ENCODE data around the gene ACAP2. TPM values are rescaled to one million over a fixed set of nuclear protein-coding genes. Genes with fewer than 3 reads are reported as not detected.
A peak's percentile ranks its signal among the peaks of the same experiment; 100 is the strongest.

ACAP2 gene
- total RNA-seq, 1 donor from 2014 or later: 46.0 TPM

GRCh38 chr3:195468841-195469240 is 26.0 kb upstream of the ACAP2 start:
- FAIRE-seq: no peak
- H3K27ac Mint-ChIP-seq (ENCODE audit: unreplicated experiment): no peak overlapping the region

GRCh38 chr3:195468391-195468776 is 25.6 kb upstream of the ACAP2 start:
- Histone ChIP-seq H3K9me3 (ENCODE audit: insufficient read depth, low read depth, low read length) (peaks cover 4% of the 10 kb centered on the region), H3K9ac (ENCODE audit: low read length) (peak overlapping the region; percentile 6), H3K4me2 (ENCODE audit: low read length) (peak overlapping the region; percentile 8), H4K20me1 (ENCODE audit: insufficient read depth, low read length) (no peaks in the 10 kb centered on the region), H3K4me3 (ENCODE audit: insufficient read depth, low read depth, low read length) (no peak overlapping the region), H3K36me3 (ENCODE audit: insufficient read depth, low read length) (no peaks in the 10 kb centered on the region), H3K27me3 (ENCODE audit: insufficient read depth, low read length) (no peaks in the 10 kb centered on the region), H3K27ac (ENCODE audit: low read depth, low read length) (peak overlapping the region; percentile 11), H2AFZ (ENCODE audit: low read depth, low read length) (no peak overlapping the region), H3K79me2 (ENCODE audit: insufficient read depth, low read length) (no peaks in the 10 kb centered on the region), H3K4me1 (ENCODE audit: insufficient read depth, low read length) (peaks cover 6% of the 10 kb centered on the region)
- Mint-ChIP-seq H3K9me3 (ENCODE audit: unreplicated experiment) (peaks cover 2% of the 10 kb centered on the region), H3K4me3 (ENCODE audit: unreplicated experiment) (no peak overlapping the region), H3K36me3 (ENCODE audit: low read depth, unreplicated experiment) (no peaks in the 10 kb centered on the region), H3K27me3 (ENCODE audit: low read depth, unreplicated experiment) (no peaks in the 10 kb centered on the region), H3K4me1 (ENCODE audit: low read depth, unreplicated experiment) (peaks cover 18% of the 10 kb centered on the region), H3K27ac (ENCODE audit: unreplicated experiment) (peak overlapping the region; percentile 44)
- DNase-seq (ENCODE audit: low read depth) (no peak), FAIRE-seq (no peak)
- TF ChIP-seq EZH2 (IDR thresholded peaks at IDR 0.05; ENCODE audit: insufficient read depth, low read length): no peak
- TF ChIP-seq, protein P1, sequence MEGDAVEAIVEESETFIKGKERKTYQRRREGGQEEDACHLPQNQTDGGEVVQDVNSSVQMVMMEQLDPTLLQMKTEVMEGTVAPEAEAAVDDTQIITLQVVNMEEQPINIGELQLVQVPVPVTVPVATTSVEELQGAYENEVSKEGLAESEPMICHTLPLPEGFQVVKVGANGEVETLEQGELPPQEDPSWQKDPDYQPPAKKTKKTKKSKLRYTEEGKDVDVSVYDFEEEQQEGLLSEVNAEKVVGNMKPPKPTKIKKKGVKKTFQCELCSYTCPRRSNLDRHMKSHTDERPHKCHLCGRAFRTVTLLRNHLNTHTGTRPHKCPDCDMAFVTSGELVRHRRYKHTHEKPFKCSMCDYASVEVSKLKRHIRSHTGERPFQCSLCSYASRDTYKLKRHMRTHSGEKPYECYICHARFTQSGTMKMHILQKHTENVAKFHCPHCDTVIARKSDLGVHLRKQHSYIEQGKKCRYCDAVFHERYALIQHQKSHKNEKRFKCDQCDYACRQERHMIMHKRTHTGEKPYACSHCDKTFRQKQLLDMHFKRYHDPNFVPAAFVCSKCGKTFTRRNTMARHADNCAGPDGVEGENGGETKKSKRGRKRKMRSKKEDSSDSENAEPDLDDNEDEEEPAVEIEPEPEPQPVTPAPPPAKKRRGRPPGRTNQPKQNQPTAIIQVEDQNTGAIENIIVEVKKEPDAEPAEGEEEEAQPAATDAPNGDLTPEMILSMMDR (IDR thresholded peaks at IDR 0.05; ENCODE audit: insufficient read depth, low read depth, low read length): no peak

More at GRCh38 chr3:195468841-195469240, 26.0 kb upstream of the ACAP2 start:
- Histone ChIP-seq H3K9ac (ENCODE audit: low read length) (no peak overlapping the region), H3K27me3 (ENCODE audit: insufficient read depth, low read length) (no peaks in the 10 kb centered on the region), H3K4me1 (ENCODE audit: insufficient read depth, low read length) (peaks cover 6% of the 10 kb centered on the region), H4K20me1 (ENCODE audit: insufficient read depth, low read length) (no peaks in the 10 kb centered on the region), H3K9me3 (ENCODE audit: insufficient read depth, low read depth, low read length) (peaks cover 4% of the 10 kb centered on the region), H3K36me3 (ENCODE audit: insufficient read depth, low read length) (no peaks in the 10 kb centered on the region), H3K79me2 (ENCODE audit: insufficient read depth, low read length) (no peaks in the 10 kb centered on the region), H2AFZ (ENCODE audit: low read depth, low read length) (no peak overlapping the region), H3K4me3 (ENCODE audit: insufficient read depth, low read depth, low read length) (no peak overlapping the region), H3K4me2 (ENCODE audit: low read length) (no peak overlapping the region), H3K27ac (ENCODE audit: low read depth, low read length) (no peak overlapping the region)
- DNase-seq (ENCODE audit: low read depth): no peak
- Mint-ChIP-seq H3K27me3 (ENCODE audit: low read depth, unreplicated experiment) (no peaks in the 10 kb centered on the region), H3K4me1 (ENCODE audit: low read depth, unreplicated experiment) (peaks cover 18% of the 10 kb centered on the region), H3K4me3 (ENCODE audit: unreplicated experiment) (no peak overlapping the region), H3K36me3 (ENCODE audit: low read depth, unreplicated experiment) (no peaks in the 10 kb centered on the region), H3K9me3 (ENCODE audit: unreplicated experiment) (peaks cover 2% of the 10 kb centered on the region)
- no peak for TF ChIP-seq EZH2 (IDR thresholded peaks at IDR 0.05; ENCODE audit: insufficient read depth, low read length)
- TF ChIP-seq, protein P1 (IDR thresholded peaks at IDR 0.05; ENCODE audit: insufficient read depth, low read depth, low read length): no peak

DNA sequence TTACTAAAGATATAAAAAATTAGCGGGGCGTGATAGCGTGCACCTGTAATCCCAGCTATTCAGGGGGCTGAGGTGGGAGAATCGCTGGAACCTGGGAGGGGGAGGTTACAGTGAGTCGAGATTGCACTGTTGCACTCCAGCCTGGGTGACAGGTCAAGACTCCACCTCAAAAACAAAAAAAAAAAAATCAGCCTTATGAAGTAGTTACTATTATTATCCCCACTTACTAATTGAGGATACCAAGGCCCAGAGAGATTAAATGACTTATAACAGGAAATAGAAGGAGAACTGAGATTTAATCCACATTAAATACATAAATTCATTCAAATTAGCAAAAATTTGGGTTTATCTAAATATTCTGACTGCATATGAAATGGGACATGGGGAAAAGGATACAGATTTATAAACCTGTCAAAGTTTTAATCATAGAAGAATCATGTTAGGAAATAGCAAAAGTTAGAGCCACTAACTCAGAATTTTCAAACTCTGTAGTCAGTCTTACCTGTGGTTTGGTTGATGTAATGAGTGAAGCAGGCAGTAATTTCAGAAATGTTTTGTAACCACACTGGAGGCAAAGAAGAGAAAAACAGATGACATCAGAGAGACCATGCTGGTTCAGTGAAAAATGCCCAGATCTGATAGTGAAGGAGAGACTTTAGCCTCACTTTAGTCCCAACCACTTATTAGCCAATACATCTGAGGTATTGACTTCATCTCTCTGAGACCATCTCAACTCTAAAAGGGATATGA is 25.0 kb upstream of the ACAP2 start:
- H3K36me3 ChIP-seq (ENCODE audit: insufficient read depth, low read length): no peaks in the 10 kb centered on the region
- Mint-ChIP-seq H3K36me3 (ENCODE audit: low read depth, unreplicated experiment) (no peaks in the 10 kb centered on the region), H3K4me1 (ENCODE audit: low read depth, unreplicated experiment) (peaks cover 18% of the 10 kb centered on the region), H3K27me3 (ENCODE audit: low read depth, unreplicated experiment) (no peaks in the 10 kb centered on the region), H3K27ac (ENCODE audit: unreplicated experiment) (peak overlapping the region; percentile 81), H3K9me3 (ENCODE audit: unreplicated experiment) (peaks cover 2% of the 10 kb centered on the region), H3K4me3 (ENCODE audit: unreplicated experiment) (no peak overlapping the region)
- H3K27me3 ChIP-seq (ENCODE audit: insufficient read depth, low read length): no peaks in the 10 kb centered on the region
- H2AFZ ChIP-seq (ENCODE audit: low read depth, low read length): no peak overlapping the region
- H4K20me1 ChIP-seq (ENCODE audit: insufficient read depth, low read length): no peaks in the 10 kb centered on the region
- TF ChIP-seq, protein P1 (IDR thresholded peaks at IDR 0.05; ENCODE audit: insufficient read depth, low read depth, low read length): no peak
- no peak for TF ChIP-seq EZH2 (IDR thresholded peaks at IDR 0.05; ENCODE audit: insufficient read depth, low read length)
- peak overlapping the region; percentile 6 for H3K9ac ChIP-seq (ENCODE audit: low read length)
- peaks cover 6% of the 10 kb centered on the region for H3K4me1 ChIP-seq (ENCODE audit: insufficient read depth, low read length)
- FAIRE-seq: no peak
- H3K27ac ChIP-seq (ENCODE audit: low read depth, low read length): peak overlapping the region; percentile 54
- peak overlapping the region; percentile 36 for H3K4me2 ChIP-seq (ENCODE audit: low read length)
- peaks cover 4% of the 10 kb centered on the region for H3K9me3 ChIP-seq (ENCODE audit: insufficient read depth, low read depth, low read length)
- peak; percentile 82 for DNase-seq (ENCODE audit: low read depth)
- no peak overlapping the region for H3K4me3 ChIP-seq (ENCODE audit: insufficient read depth, low read depth, low read length)
- no peaks in the 10 kb centered on the region for H3K79me2 ChIP-seq (ENCODE audit: insufficient read depth, low read length)
